Measurements from ENCODE around the gene PKIB. TPM values are rescaled to one million over a fixed set of nuclear protein-coding genes. Genes with fewer than 3 reads are reported as not detected.

The PKIB gene
- total RNA-seq, 1 donor from 2014 or later: 48.1 TPM

- no peak for DNase-seq
- TF ChIP-seq CTCF (IDR thresholded peaks at IDR 0.05; ENCODE audit: partially characterized antibody, unreplicated experiment): no peak
- H3K9me3 Mint-ChIP-seq (ENCODE audit: unreplicated experiment): no peaks in the 10 kb centered on the region
- H3K27me3 Mint-ChIP-seq (ENCODE audit: unreplicated experiment): peaks cover 4% of the 10 kb centered on the region
- H3K4me3 Mint-ChIP-seq (ENCODE audit: unreplicated experiment): no peak overlapping the region
- H3K4me1 Mint-ChIP-seq (ENCODE audit: low read depth, unreplicated experiment): no peaks in the 10 kb centered on the region
- peaks cover 3% of the 10 kb centered on the region for H3K36me3 Mint-ChIP-seq (ENCODE audit: unreplicated experiment)
- no peak overlapping the region for H3K27ac Mint-ChIP-seq (ENCODE audit: unreplicated experiment)
Measured at GRCh38 chr6:122683989-122684651, 73.9 kb downstream of the PKIB start.

GRCh38 chr6:122692175-122692598, 82.0 kb downstream of the PKIB start:
- no peak overlapping the region for H3K27ac Mint-ChIP-seq (ENCODE audit: unreplicated experiment)
- H3K36me3 Mint-ChIP-seq (ENCODE audit: unreplicated experiment): peaks cover 5% of the 10 kb centered on the region
- DNase-seq: no peak
- peaks cover under 1% of the 10 kb centered on the region for H3K9me3 Mint-ChIP-seq (ENCODE audit: unreplicated experiment)
- TF ChIP-seq CTCF (IDR thresholded peaks at IDR 0.05; ENCODE audit: partially characterized antibody, unreplicated experiment): no peak
- peaks cover 8% of the 10 kb centered on the region for H3K4me1 Mint-ChIP-seq (ENCODE audit: low read depth, unreplicated experiment)
- H3K4me3 Mint-ChIP-seq (ENCODE audit: unreplicated experiment): no peak overlapping the region
- peaks cover 12% of the 10 kb centered on the region for H3K27me3 Mint-ChIP-seq (ENCODE audit: unreplicated experiment)

- DNase-seq: no peak
- no peak for TF ChIP-seq CTCF (IDR thresholded peaks at IDR 0.05; ENCODE audit: partially characterized antibody, unreplicated experiment)
- Mint-ChIP-seq H3K4me1 (ENCODE audit: low read depth, unreplicated experiment) (peaks cover 8% of the 10 kb centered on the region), H3K36me3 (ENCODE audit: unreplicated experiment) (peaks cover 5% of the 10 kb centered on the region), H3K9me3 (ENCODE audit: unreplicated experiment) (peaks cover 3% of the 10 kb centered on the region), H3K27ac (ENCODE audit: unreplicated experiment) (no peak overlapping the region), H3K4me3 (ENCODE audit: unreplicated experiment) (no peak overlapping the region), H3K27me3 (ENCODE audit: unreplicated experiment) (peaks cover 12% of the 10 kb centered on the region)
Measured at GRCh38 chr6:122692807-122693580, 82.8 kb downstream of the PKIB start.

DNA sequence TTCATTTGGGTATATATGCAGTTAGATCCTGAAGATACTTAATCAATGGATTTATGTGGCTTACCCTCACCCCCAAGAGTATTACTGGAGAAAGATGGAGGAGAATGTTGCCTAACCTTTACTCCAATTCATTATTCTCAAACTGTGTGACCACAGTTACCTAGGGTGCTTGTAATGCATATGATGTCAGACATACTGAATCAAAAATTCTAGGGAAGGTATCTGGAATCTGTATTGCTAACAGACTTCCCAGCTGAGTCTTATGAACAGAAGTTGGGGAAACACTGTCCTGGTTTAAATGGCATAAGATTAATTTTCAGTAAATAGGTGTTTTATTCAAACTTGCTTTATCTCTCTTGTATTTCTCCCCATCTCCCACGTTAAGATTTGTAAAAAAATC, 83.9 kb downstream of the PKIB start:
- peaks cover 9% of the 10 kb centered on the region for H3K27me3 Mint-ChIP-seq (ENCODE audit: unreplicated experiment)
- H3K36me3 Mint-ChIP-seq (ENCODE audit: unreplicated experiment): peaks cover 3% of the 10 kb centered on the region
- H3K9me3 Mint-ChIP-seq (ENCODE audit: unreplicated experiment): peaks cover 3% of the 10 kb centered on the region
- no peak for TF ChIP-seq CTCF (IDR thresholded peaks at IDR 0.05; ENCODE audit: partially characterized antibody, unreplicated experiment)
- H3K4me3 Mint-ChIP-seq (ENCODE audit: unreplicated experiment): no peak overlapping the region
- DNase-seq: no peak
- H3K27ac Mint-ChIP-seq (ENCODE audit: unreplicated experiment): peak overlapping the region; percentile 29
- peaks cover 8% of the 10 kb centered on the region for H3K4me1 Mint-ChIP-seq (ENCODE audit: low read depth, unreplicated experiment)

DNA sequence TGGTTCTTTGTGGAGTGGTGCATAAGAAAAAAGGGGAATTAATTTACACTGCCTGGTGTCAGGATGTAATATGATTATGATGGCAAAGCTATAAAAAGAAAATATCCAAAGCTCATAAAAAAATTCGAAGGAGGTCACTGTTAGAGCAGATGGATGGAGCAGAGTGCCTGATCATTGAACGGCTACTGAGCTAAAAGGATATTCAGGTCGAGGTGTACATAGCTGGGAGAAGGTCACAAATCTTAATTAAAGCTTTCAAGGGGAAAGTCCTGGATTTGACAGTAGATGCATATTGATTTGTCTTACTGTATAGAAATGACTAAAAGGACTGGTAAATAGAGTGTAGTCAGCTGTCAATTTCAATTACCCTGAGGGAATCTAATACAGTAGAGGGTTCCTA, 84.4 kb downstream of the PKIB start:
- Mint-ChIP-seq H3K36me3 (ENCODE audit: unreplicated experiment) (no peaks in the 10 kb centered on the region), H3K27me3 (ENCODE audit: unreplicated experiment) (peaks cover 9% of the 10 kb centered on the region), H3K4me3 (ENCODE audit: unreplicated experiment) (no peak overlapping the region), H3K4me1 (ENCODE audit: low read depth, unreplicated experiment) (peaks cover 8% of the 10 kb centered on the region), H3K9me3 (ENCODE audit: unreplicated experiment) (peaks cover 3% of the 10 kb centered on the region), H3K27ac (ENCODE audit: unreplicated experiment) (peak overlapping the region; percentile 29)
- TF ChIP-seq CTCF (IDR thresholded peaks at IDR 0.05; ENCODE audit: partially characterized antibody, unreplicated experiment): no peak
- DNase-seq: no peak

Measured in glutamatergic neuron (in vitro differentiated cells).